ENCODE results near the gene MPP3.
"Not testable (repeated sequence)": the region's sequence is repeated elsewhere in the genome, so short reads cannot be mapped to it uniquely, and the experiment has no call there.

MPP3 gene

GRCh38 chr17:43860077-43860725, 27.3 kb upstream of the MPP3 start:
- no peak for DNase-seq

- DNase-seq = no peak
Observed at GRCh38 chr17:43857957-43858600, 25.1 kb upstream of the MPP3 start.

- DNase-seq = no peak
Observed at GRCh38 chr17:43857141-43857540, 24.2 kb upstream of the MPP3 start.

GRCh38 chr17:43856141-43856540, 23.2 kb upstream of the MPP3 start:
- no peak for DNase-seq

- no peak for DNase-seq
Observed at GRCh38 chr17:43855061-43855460, 22.1 kb upstream of the MPP3 start.

- DNase-seq = no peak
Observed at GRCh38 chr17:43854498-43854897, 21.6 kb upstream of the MPP3 start.

- DNase-seq = no peak
Observed at GRCh38 chr17:43853546-43853945, 20.6 kb upstream of the MPP3 start.

GRCh38 chr17:43852571-43852970, 19.6 kb upstream of the MPP3 start:
- DNase-seq = no peak

GRCh38 chr17:43849116-43849515, 16.2 kb upstream of the MPP3 start:
- no peak for DNase-seq

GRCh38 chr17:43848601-43849000, 15.7 kb upstream of the MPP3 start:
- no peak for DNase-seq

- no peak for DNase-seq
Observed at GRCh38 chr17:43846963-43847371, 14.0 kb upstream of the MPP3 start, which contains the start of gene CD300LG. Gene CD300LG (plus strand): TSS chr17:43847176. CDS start chr17:43847217, 41 bp downstream.

- peak; percentile 83 for DNase-seq
Observed at GRCh38 chr17:43846221-43846712, 13.3 kb upstream of the MPP3 start.

GRCh38 chr17:43845766-43846165, 12.8 kb upstream of the MPP3 start:
- DNase-seq = no peak

- DNase-seq = no peak
Observed at GRCh38 chr17:43844241-43844640, 11.3 kb upstream of the MPP3 start.

GRCh38 chr17:43842975-43843325, 10.0 kb upstream of the MPP3 start:
- DNase-seq = no peak

GRCh38 chr17:43842091-43842974, 9.4 kb upstream of the MPP3 start:
- not testable (repeated sequence) for DNase-seq

- DNase-seq = no peak
Observed at GRCh38 chr17:43841282-43841681, 8.3 kb upstream of the MPP3 start.

- DNase-seq = no peak
Observed at GRCh38 chr17:43840814-43841213, 7.9 kb upstream of the MPP3 start.

GRCh38 chr17:43839670-43840108, 6.7 kb upstream of the MPP3 start:
- DNase-seq = no peak

GRCh38 chr17:43834106-43834505, 1.2 kb upstream of the MPP3 start:
- DNase-seq = no peak

- peak; percentile 27 for DNase-seq
Observed at GRCh38 chr17:43832168-43832975, 574 bp downstream of the MPP3 start.

- DNase-seq = no peak
Observed at GRCh38 chr17:43831633-43832032, 1.3 kb downstream of the MPP3 start.

All from activated T-cell treated with anti-CD3 and anti-CD28 coated beads, Interleukin-2, amount 50 U/mL, for 1 hour (primary cell).